ENCODE data around the gene OGDH. TPM values are rescaled to one million over a fixed set of nuclear protein-coding genes. Genes with fewer than 3 reads are reported as not detected.

Gene OGDH
- total RNA-seq, 2 experiments from 2014 or later, result 99.6 to 103 TPM

GRCh38 chr7:44568771-44569560 is 37.5 kb upstream of the OGDH start:
- Mint-ChIP-seq H3K4me1 (peaks cover 19% of the 10 kb centered on the region), H3K4me3 (no peak overlapping the region), H3K27ac (peak overlapping the region; percentile 40), H3K27me3 (no peaks in the 10 kb centered on the region), H3K36me3 (peaks cover 32% of the 10 kb centered on the region), H3K9me3 (no peaks in the 10 kb centered on the region)
- DNase-seq (no peak), ATAC-seq (ENCODE audit: low read depth) (no peak)
- POLR2A ChIA-PET, result no interaction called here

GRCh38 chr7:44569959-44570358 is 36.5 kb upstream of the OGDH start:
- POLR2A ChIA-PET, result interaction anchor here (1.5 kb wide), 1 partner anchor 12 kb away, joined by 4 read pairs; the partner anchor contains the start of gene TMED4
- H3K4me1 Mint-ChIP-seq, result peaks cover 22% of the 10 kb centered on the region

GRCh38 chr7:44572771-44573170 is 33.7 kb upstream of the OGDH start:
- Mint-ChIP-seq H3K36me3 (peaks cover 27% of the 10 kb centered on the region), H3K4me1 (peaks cover 23% of the 10 kb centered on the region), H3K27me3 (no peaks in the 10 kb centered on the region), H3K27ac (peak overlapping the region; percentile 95), H3K9me3 (no peaks in the 10 kb centered on the region), H3K4me3 (peak overlapping the region; percentile 96)
- POLR2A ChIA-PET, result interaction anchor here (1.0 to 2.5 kb wide), 7 partner anchors 7 to 539 kb away, joined by 3 to 25 read pairs (median 7); partner anchors contain the start of genes H2AZ2, NUDCD3, TBRG4 and TMED4
- DNase-seq (no peak), ATAC-seq (ENCODE audit: low read depth) (no peak)

More at GRCh38 chr7:44569959-44570358, 36.5 kb upstream of the OGDH start:
- DNase-seq, result no peak
- Mint-ChIP-seq H3K4me3 (no peak overlapping the region), H3K9me3 (no peaks in the 10 kb centered on the region), H3K27me3 (no peaks in the 10 kb centered on the region), H3K27ac (no peak overlapping the region), H3K36me3 (peaks cover 24% of the 10 kb centered on the region)
- no peak for ATAC-seq (ENCODE audit: low read depth)

- peaks cover 23% of the 10 kb centered on the region for H3K4me1 Mint-ChIP-seq
- H3K27me3 Mint-ChIP-seq, result no peaks in the 10 kb centered on the region
- H3K9me3 Mint-ChIP-seq, result no peaks in the 10 kb centered on the region
- H3K36me3 Mint-ChIP-seq, result peaks cover 33% of the 10 kb centered on the region
- ATAC-seq (ENCODE audit: low read depth), result peak; percentile 97
- peak within 1 kb of the TSS; percentile 96 for H3K4me3 Mint-ChIP-seq
- DNase-seq, result peak; percentile 90
- POLR2A ChIA-PET, result interaction anchor here (0.5 to 2.5 kb wide), 17 partner anchors 8 to 402 kb away, joined by 3 to 25 read pairs (median 4); partner anchors contain the start of genes H2AZ2, NUDCD3, OGDH and PURB
- peak within 1 kb of the TSS; percentile 95 for H3K27ac Mint-ChIP-seq
These were observed 32.8 kb upstream of the OGDH start, which contains the start of gene DDX56 for GRCh38 chr7:44573464-44574286. Gene DDX56, minus strand, starts transcription at chr7:44573908. Its CDS starts 13 bp downstream, at chr7:44573895.

- no peaks in the 10 kb centered on the region for H3K9me3 Mint-ChIP-seq
- H3K27ac Mint-ChIP-seq, result peak overlapping the region; percentile 95
- DNase-seq, result no peak
- peaks cover 32% of the 10 kb centered on the region for H3K36me3 Mint-ChIP-seq
- peaks cover 26% of the 10 kb centered on the region for H3K4me1 Mint-ChIP-seq
- POLR2A ChIA-PET, result interaction anchor here (0.6 to 2.5 kb wide), 17 partner anchors 7 to 401 kb away, joined by 3 to 25 read pairs (median 4); partner anchors contain the start of genes H2AZ2, NUDCD3, OGDH and PURB
- ATAC-seq (ENCODE audit: low read depth), result no peak
- no peaks in the 10 kb centered on the region for H3K27me3 Mint-ChIP-seq
- peak overlapping the region; percentile 96 for H3K4me3 Mint-ChIP-seq
These were observed 32.0 kb upstream of the OGDH start for GRCh38 chr7:44574287-44574872.

GRCh38 chr7:44575054-44575453 is 31.4 kb upstream of the OGDH start:
- Mint-ChIP-seq H3K27ac (peak overlapping the region; percentile 95), H3K4me1 (peaks cover 32% of the 10 kb centered on the region), H3K4me3 (peak overlapping the region; percentile 96), H3K27me3 (no peaks in the 10 kb centered on the region), H3K9me3 (no peaks in the 10 kb centered on the region), H3K36me3 (peaks cover 33% of the 10 kb centered on the region)
- POLR2A ChIA-PET, result interaction anchor here (0.6 to 1.0 kb wide), 4 partner anchors 8 to 260 kb away, joined by 3 to 4 read pairs (median 4); partner anchors contain the start of gene OGDH
- DNase-seq, result no peak
- ATAC-seq (ENCODE audit: low read depth), result no peak

- Mint-ChIP-seq H3K36me3 (peaks cover 38% of the 10 kb centered on the region), H3K27ac (peak overlapping the region; percentile 60), H3K27me3 (no peaks in the 10 kb centered on the region), H3K4me1 (peaks cover 37% of the 10 kb centered on the region), H3K4me3 (no peak overlapping the region), H3K9me3 (no peaks in the 10 kb centered on the region)
- DNase-seq (no peak), ATAC-seq (ENCODE audit: low read depth) (no peak)
- POLR2A ChIA-PET, result no interaction called here
These were observed 30.2 kb upstream of the OGDH start for GRCh38 chr7:44576228-44576627.

GRCh38 chr7:44580945-44581878 is 25.2 kb upstream of the OGDH start:
- ATAC-seq (ENCODE audit: low read depth) (peak; percentile 41), DNase-seq (peak; percentile 71)
- Mint-ChIP-seq H3K9me3 (no peaks in the 10 kb centered on the region), H3K36me3 (peaks cover 23% of the 10 kb centered on the region), H3K4me3 (peak overlapping the region; percentile 93), H3K27me3 (peaks cover 7% of the 10 kb centered on the region), H3K4me1 (peaks cover 23% of the 10 kb centered on the region), H3K27ac (peak overlapping the region; percentile 95)
- POLR2A ChIA-PET, result interaction anchor here (0.6 to 3.3 kb wide), 21 partner anchors 8 to 446 kb away, joined by 3 to 43 read pairs (median 4); partner anchors contain the start of genes DDX56, H2AZ2, OGDH and PPIA

- POLR2A ChIA-PET, result interaction anchor here (0.5 to 3.3 kb wide), 29 partner anchors 9 to 507 kb away, joined by 3 to 43 read pairs (median 4); partner anchors contain the start of genes DDX56, H2AZ2, OGDH and PPIA
- peaks cover 22% of the 10 kb centered on the region for H3K4me1 Mint-ChIP-seq
- H3K27me3 Mint-ChIP-seq, result peaks cover 7% of the 10 kb centered on the region
- DNase-seq, result peak; percentile 100
- ATAC-seq (ENCODE audit: low read depth), result peak; percentile 93
- H3K36me3 Mint-ChIP-seq, result peaks cover 22% of the 10 kb centered on the region
- peak within 1 kb of the TSS; percentile 93 for H3K4me3 Mint-ChIP-seq
- H3K9me3 Mint-ChIP-seq, result no peaks in the 10 kb centered on the region
- peak within 1 kb of the TSS; percentile 95 for H3K27ac Mint-ChIP-seq
These were observed 24.4 kb upstream of the OGDH start, which contains the start of gene TMED4 for GRCh38 chr7:44581879-44582603. Gene TMED4, minus strand, starts transcription at chr7:44582231. Its CDS starts 25 bp downstream, at chr7:44582206.

- H3K27ac Mint-ChIP-seq, result peak overlapping the region; percentile 95
- H3K9me3 Mint-ChIP-seq, result no peaks in the 10 kb centered on the region
- ATAC-seq (ENCODE audit: low read depth) (no peak), DNase-seq (no peak)
- peaks cover 7% of the 10 kb centered on the region for H3K27me3 Mint-ChIP-seq
- H3K4me3 Mint-ChIP-seq, result peak overlapping the region; percentile 93
- H3K4me1 Mint-ChIP-seq, result peaks cover 29% of the 10 kb centered on the region
- H3K36me3 Mint-ChIP-seq, result peaks cover 18% of the 10 kb centered on the region
- POLR2A ChIA-PET, result interaction anchor here (0.6 to 3.3 kb wide), 12 partner anchors 8 to 302 kb away, joined by 3 to 43 read pairs (median 11); partner anchors contain the start of genes DDX56, H2AZ2, OGDH and PURB
These were observed 23.1 kb upstream of the OGDH start for GRCh38 chr7:44583146-44583865.

Measured in activated naive CD8-positive, alpha-beta T cell treated with anti-CD3 and anti-CD28 coated beads, Interleukin-2, amount 10 ng/mL, durations not matched to agents 7 days and 5 days (primary cell).